GM12801 (cell line): ENCODE data around the gene DDX43.

ENCODE experiments used
- CTCF ChIP-seq: IDR thresholded peaks from one replicate; pipeline ENCODE4 v1.5.1; 2011; ENCODE audit warnings: control low read depth; ENCODE audit not compliant: insufficient read length; ENCODE audit errors: extremely low read depth

DDX43 gene

GRCh38 chr6:73460056-73460455 is 65.4 kb downstream of the DDX43 start:
- TF ChIP-seq CTCF: no peak

- no peak for TF ChIP-seq CTCF
Measured at GRCh38 chr6:73461537-73462350, 67.1 kb downstream of the DDX43 start, which contains the start of gene MTO1. TSS of gene MTO1 (plus strand) at chr6:73461737. CDS start at chr6:73461855, 118 bp downstream.
